Measurements from ENCODE around the gene URM1. TPM values are rescaled to one million over a fixed set of nuclear protein-coding genes. Genes with fewer than 3 reads are reported as not detected.

The URM1 gene
- total RNA-seq, 4 donors from 2014 or later = 24.7 to 37.5 (median 27.9) TPM

GRCh38 chr9:128349772-128350171, 21.4 kb upstream of the URM1 start:
- H3K4me3 ChIP-seq = no peak overlapping the region
- no peak for DNase-seq
- no peaks in the 10 kb centered on the region for H3K27me3 ChIP-seq
- in situ Hi-C loops (cut with MboI; ENCODE audit: low pct_ligation_motif_present in 1 of 4, low pct_unique_long_range_greater_than_20kb in 1 of 4, low sequenced_read_pairs in 3 of 4) (no loop called here), intact Hi-C loops (cut with DNase I; ENCODE audit: low total_unique reads) (no loop called here)
- H3K27ac ChIP-seq = no peak overlapping the region
- H3K9me3 ChIP-seq = no peaks in the 10 kb centered on the region
- TF ChIP-seq POLR2AphosphoS5 (IDR thresholded peaks at IDR 0.05) (no peak), POLR2A (IDR thresholded peaks at IDR 0.05) (no peak), CTCF (IDR thresholded peaks at IDR 0.05) (no peak), EP300 (IDR thresholded peaks at IDR 0.05; ENCODE audit: low read depth) (no peak)
- no peaks in the 10 kb centered on the region for H3K4me1 ChIP-seq
- H3K36me3 ChIP-seq = peaks cover 0 to 20% (median 6%) of the 10 kb centered on the region in 4 donors
- whole genome bisulfite sequencing, 2 donors (ENCODE audit: low coverage in 1 of 2) = 100% methylated on average over 6 of the region's 6 CpGs; no CpG with 5 or more reads in 1 of the 2 donors

- Histone ChIP-seq H3K4me3 (no peak overlapping the region), H3K27me3 (no peaks in the 10 kb centered on the region), H3K9me3 (no peaks in the 10 kb centered on the region), H3K27ac (no peak overlapping the region), H3K4me1 (no peaks in the 10 kb centered on the region), H3K36me3 (peaks cover 0 to 12% (median 0%) of the 10 kb centered on the region in 4 donors)
- no peak for DNase-seq
- in situ Hi-C loops (cut with MboI; ENCODE audit: low pct_ligation_motif_present in 1 of 4, low pct_unique_long_range_greater_than_20kb in 1 of 4, low sequenced_read_pairs in 3 of 4) = no loop called here
- TF ChIP-seq EP300 (IDR thresholded peaks at IDR 0.05; ENCODE audit: low read depth) (no peak), CTCF (IDR thresholded peaks at IDR 0.05) (no peak), POLR2A (IDR thresholded peaks at IDR 0.05) (no peak), POLR2AphosphoS5 (IDR thresholded peaks at IDR 0.05) (no peak)
- intact Hi-C loops (cut with DNase I; ENCODE audit: low total_unique reads) = no loop called here
- 90% methylated on average over 19 of the region's 19 CpGs; no CpG with 5 or more reads in 1 of the 2 donors for WGBS, 2 donors (ENCODE audit: low coverage in 1 of 2)
Measured at GRCh38 chr9:128355451-128355850, 15.7 kb upstream of the URM1 start.

- Histone ChIP-seq H3K36me3 (peaks cover 0 to 12% (median 0%) of the 10 kb centered on the region in 4 donors), H3K9me3 (no peaks in the 10 kb centered on the region), H3K27ac (no peak overlapping the region), H3K4me1 (peaks cover 0 to 13% (median 10%) of the 10 kb centered on the region in 4 donors), H3K27me3 (no peaks in the 10 kb centered on the region), H3K4me3 (no peak overlapping the region)
- DNase-seq = no peak
- 80 to 87% methylated on average over 2 to 8 of the region's 8 CpGs for WGBS, 2 donors (ENCODE audit: low coverage in 1 of 2)
- intact Hi-C loops (cut with DNase I; ENCODE audit: low total_unique reads) (no loop called here), in situ Hi-C loops (cut with MboI; ENCODE audit: low pct_ligation_motif_present in 1 of 4, low pct_unique_long_range_greater_than_20kb in 1 of 4, low sequenced_read_pairs in 3 of 4) (no loop called here)
- TF ChIP-seq CTCF (IDR thresholded peaks at IDR 0.05) = no peak
- TF ChIP-seq EP300 (IDR thresholded peaks at IDR 0.05; ENCODE audit: low read depth) = no peak
- TF ChIP-seq POLR2AphosphoS5 (IDR thresholded peaks at IDR 0.05) = no peak
- no peak for TF ChIP-seq POLR2A (IDR thresholded peaks at IDR 0.05)
Measured at GRCh38 chr9:128358090-128358489, 13.1 kb upstream of the URM1 start.

GRCh38 chr9:128358861-128359260, 12.3 kb upstream of the URM1 start:
- 94% methylated on average over 4 of the region's 4 CpGs; no CpG with 5 or more reads in 1 of the 2 donors for WGBS, 2 donors (ENCODE audit: low coverage in 1 of 2)
- no peaks in the 10 kb centered on the region for H3K27me3 ChIP-seq
- H3K4me3 ChIP-seq = no peak overlapping the region
- H3K4me1 ChIP-seq = peaks cover 0 to 13% (median 10%) of the 10 kb centered on the region in 4 donors
- intact Hi-C loops (cut with DNase I; ENCODE audit: low total_unique reads) (no loop called here), in situ Hi-C loops (cut with MboI; ENCODE audit: low pct_ligation_motif_present in 1 of 4, low pct_unique_long_range_greater_than_20kb in 1 of 4, low sequenced_read_pairs in 3 of 4) (no loop called here)
- DNase-seq = no peak
- TF ChIP-seq POLR2A (IDR thresholded peaks at IDR 0.05) = no peak
- no peak for TF ChIP-seq EP300 (IDR thresholded peaks at IDR 0.05; ENCODE audit: low read depth)
- TF ChIP-seq POLR2AphosphoS5 (IDR thresholded peaks at IDR 0.05) = no peak
- no peak for TF ChIP-seq CTCF (IDR thresholded peaks at IDR 0.05)
- no peaks in the 10 kb centered on the region for H3K9me3 ChIP-seq
- no peak overlapping the region for H3K27ac ChIP-seq
- peaks cover 0 to 12% (median 0%) of the 10 kb centered on the region in 4 donors for H3K36me3 ChIP-seq

Measured in transverse colon (tissue), 4 donors.